MM.1S (cell line): Measurements from ENCODE around the gene GAS2L2.

Experiments
- EZH2 ChIP-seq: fragments of 300-600 bp; sonication (generic); optimal IDR thresholded peaks from 2 replicates; pipeline ENCODE3; 2017; ENCODE audit warnings: low read depth, mild to moderate bottlenecking, antibody characterized with exemption, low read length, mixed read lengths
- EZH2phosphoT487 ChIP-seq: fragments of 300-600 bp; sonication (generic); IDR thresholded peaks from 2 replicates; pipeline ENCODE4 v1.6.1; 2018; ENCODE audit warnings: antibody characterized with exemption, low read length
- TF ChIP-seq, protein P1 (sequence below): fragments of 300-600 bp; sonication (generic); IDR thresholded peaks from 2 replicates; pipeline ENCODE4 v1.5.1; 2016; ENCODE audit warnings: antibody characterized with exemption, low read length, mixed read lengths

DNA sequence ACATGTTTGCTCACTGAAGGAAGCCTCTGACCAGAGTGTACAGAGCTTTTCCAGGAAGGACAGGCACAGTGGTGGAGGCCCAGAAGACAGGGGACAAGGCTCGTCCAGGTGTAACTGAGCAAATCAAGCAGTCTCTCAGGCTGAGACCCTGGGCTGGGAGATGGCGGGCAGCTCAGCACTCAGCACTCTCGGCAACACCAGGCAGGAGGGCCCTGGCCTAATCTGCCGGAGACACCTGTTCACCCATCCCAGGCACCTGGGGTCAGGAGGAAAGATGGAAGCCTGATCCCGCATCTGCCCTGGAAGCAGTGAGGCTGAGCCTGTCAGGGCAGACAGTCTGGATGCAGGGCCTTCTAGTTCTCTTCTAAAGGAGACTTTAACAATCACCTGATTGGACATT lies 16.8 kb downstream of the GAS2L2 start:
- TF ChIP-seq, protein P1, sequence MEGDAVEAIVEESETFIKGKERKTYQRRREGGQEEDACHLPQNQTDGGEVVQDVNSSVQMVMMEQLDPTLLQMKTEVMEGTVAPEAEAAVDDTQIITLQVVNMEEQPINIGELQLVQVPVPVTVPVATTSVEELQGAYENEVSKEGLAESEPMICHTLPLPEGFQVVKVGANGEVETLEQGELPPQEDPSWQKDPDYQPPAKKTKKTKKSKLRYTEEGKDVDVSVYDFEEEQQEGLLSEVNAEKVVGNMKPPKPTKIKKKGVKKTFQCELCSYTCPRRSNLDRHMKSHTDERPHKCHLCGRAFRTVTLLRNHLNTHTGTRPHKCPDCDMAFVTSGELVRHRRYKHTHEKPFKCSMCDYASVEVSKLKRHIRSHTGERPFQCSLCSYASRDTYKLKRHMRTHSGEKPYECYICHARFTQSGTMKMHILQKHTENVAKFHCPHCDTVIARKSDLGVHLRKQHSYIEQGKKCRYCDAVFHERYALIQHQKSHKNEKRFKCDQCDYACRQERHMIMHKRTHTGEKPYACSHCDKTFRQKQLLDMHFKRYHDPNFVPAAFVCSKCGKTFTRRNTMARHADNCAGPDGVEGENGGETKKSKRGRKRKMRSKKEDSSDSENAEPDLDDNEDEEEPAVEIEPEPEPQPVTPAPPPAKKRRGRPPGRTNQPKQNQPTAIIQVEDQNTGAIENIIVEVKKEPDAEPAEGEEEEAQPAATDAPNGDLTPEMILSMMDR, result no peak
- TF ChIP-seq EZH2 (no peak), EZH2phosphoT487 (no peak)
